ENCODE results near the gene DZIP1L. TPM values are rescaled to one million over a fixed set of nuclear protein-coding genes. Genes with fewer than 3 reads are reported as not detected.

DZIP1L gene
- polyA plus RNA-seq, 2 of the 4 experiments (the other 2 are of a cell fraction): 2.7 to 7.0 TPM

GRCh38 chr3:138139691-138140090 lies 24.3 kb upstream of the DZIP1L start:
- Histone ChIP-seq H3K27ac (no peak overlapping the region), H3K4me1 (no peaks in the 10 kb centered on the region), H3K9me3 (no peaks in the 10 kb centered on the region), H3K4me2 (no peak overlapping the region), H3K4me3 (no peak overlapping the region)
- DNase-seq (ENCODE audit: low read depth in 1 of 2, low spot score in 1 of 2) (no peak), FAIRE-seq (no peak), ATAC-seq (no peak)
- ChIA-PET POLR2A (no interaction called here), CTCF (no interaction called here)
- WGBS (ENCODE audit: missing lambda C conversion rate): 15% methylated on average over 2 of the region's 2 CpGs
- no peak for TF ChIP-seq ZNF302 (CRISPR knock-in tag; IDR thresholded peaks at IDR 0.05)
- TF ChIP-seq, protein P1, sequence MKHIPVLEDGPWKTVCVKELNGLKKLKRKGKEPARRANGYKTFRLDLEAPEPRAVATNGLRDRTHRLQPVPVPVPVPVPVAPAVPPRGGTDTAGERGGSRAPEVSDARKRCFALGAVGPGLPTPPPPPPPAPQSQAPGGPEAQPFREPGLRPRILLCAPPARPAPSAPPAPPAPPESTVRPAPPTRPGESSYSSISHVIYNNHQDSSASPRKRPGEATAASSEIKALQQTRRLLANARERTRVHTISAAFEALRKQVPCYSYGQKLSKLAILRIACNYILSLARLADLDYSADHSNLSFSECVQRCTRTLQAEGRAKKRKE (CRISPR knock-in tag; IDR thresholded peaks at IDR 0.05; ENCODE audit: low read depth): no peak
- no peak for TF ChIP-seq EHF (CRISPR knock-in tag; IDR thresholded peaks at IDR 0.05)
- TF ChIP-seq PHF8 (IDR thresholded peaks at IDR 0.05; ENCODE audit: borderline replicate concordance, low read depth): no peak
- TF ChIP-seq CEBPB (IDR thresholded peaks at IDR 0.05): no peak
- TF ChIP-seq EHMT2 (IDR thresholded peaks at IDR 0.05; ENCODE audit: low read depth): no peak
- TF ChIP-seq ZFP36 (IDR thresholded peaks at IDR 0.05; ENCODE audit: borderline replicate concordance, partially characterized antibody): no peak
- TF ChIP-seq RNF2 (IDR thresholded peaks at IDR 0.05; ENCODE audit: borderline replicate concordance, low read depth): no peak
- TF ChIP-seq NPAS2 (CRISPR knock-in tag; IDR thresholded peaks at IDR 0.05; ENCODE audit: borderline replicate concordance): no peak
- TF ChIP-seq BCL3 (IDR thresholded peaks at IDR 0.05): no peak
- TF ChIP-seq TP53 (CRISPR knock-in tag; IDR thresholded peaks at IDR 0.05): no peak
- no peak for TF ChIP-seq ELK1 (IDR thresholded peaks at IDR 0.05; ENCODE audit: low read depth, low read length)

GRCh38 chr3:138137861-138138260 lies 22.5 kb upstream of the DZIP1L start:
- FAIRE-seq: no peak

More at GRCh38 chr3:138137861-138138260, 22.5 kb upstream of the DZIP1L start:
- no peaks in the 10 kb centered on the region for H3K9me3 ChIP-seq
- no peak for DNase-seq (ENCODE audit: low read depth in 1 of 2, low spot score in 1 of 2)
- no peak overlapping the region for H3K4me3 ChIP-seq
- H3K4me1 ChIP-seq: no peaks in the 10 kb centered on the region
- ATAC-seq: no peak
- no peak overlapping the region for H3K27ac ChIP-seq
- CTCF ChIA-PET: no interaction called here
- POLR2A ChIA-PET: no interaction called here
- 22% methylated on average over 2 of the region's 2 CpGs for WGBS (ENCODE audit: missing lambda C conversion rate)
- H3K4me2 ChIP-seq: no peak overlapping the region
- TF ChIP-seq ZNF302 (CRISPR knock-in tag; IDR thresholded peaks at IDR 0.05) (no peak), HOXB5 (CRISPR knock-in tag; IDR thresholded peaks at IDR 0.05) (no peak), RAD21 (conservative IDR thresholded peaks at IDR 0.05 in 1 of 2, IDR thresholded peaks at IDR 0.05 in 1 of 2) (no peak), POLR2A (IDR thresholded peaks at IDR 0.05; ENCODE audit: low read length) (no peak), MAFK (IDR thresholded peaks at IDR 0.05; ENCODE audit: partially characterized antibody) (no peak), SREBF2 (IDR thresholded peaks at IDR 0.05) (no peak), CTCF (IDR thresholded peaks at IDR 0.05) (no peak), CHD4 (IDR thresholded peaks at IDR 0.05; ENCODE audit: borderline replicate concordance) (no peak), HEYL (CRISPR knock-in tag; IDR thresholded peaks at IDR 0.05) (no peak), EHMT2 (IDR thresholded peaks at IDR 0.05; ENCODE audit: low read depth) (no peak), FOXS1 (CRISPR knock-in tag; IDR thresholded peaks at IDR 0.05) (no peak), NPAS2 (CRISPR knock-in tag; IDR thresholded peaks at IDR 0.05; ENCODE audit: borderline replicate concordance) (no peak), BCL3 (IDR thresholded peaks at IDR 0.05) (no peak), EHF (CRISPR knock-in tag; IDR thresholded peaks at IDR 0.05) (no peak)
- TF ChIP-seq, protein P1 (CRISPR knock-in tag; IDR thresholded peaks at IDR 0.05; ENCODE audit: low read depth): no peak
